ENCODE measurements around the gene NHLRC4.

DNA sequence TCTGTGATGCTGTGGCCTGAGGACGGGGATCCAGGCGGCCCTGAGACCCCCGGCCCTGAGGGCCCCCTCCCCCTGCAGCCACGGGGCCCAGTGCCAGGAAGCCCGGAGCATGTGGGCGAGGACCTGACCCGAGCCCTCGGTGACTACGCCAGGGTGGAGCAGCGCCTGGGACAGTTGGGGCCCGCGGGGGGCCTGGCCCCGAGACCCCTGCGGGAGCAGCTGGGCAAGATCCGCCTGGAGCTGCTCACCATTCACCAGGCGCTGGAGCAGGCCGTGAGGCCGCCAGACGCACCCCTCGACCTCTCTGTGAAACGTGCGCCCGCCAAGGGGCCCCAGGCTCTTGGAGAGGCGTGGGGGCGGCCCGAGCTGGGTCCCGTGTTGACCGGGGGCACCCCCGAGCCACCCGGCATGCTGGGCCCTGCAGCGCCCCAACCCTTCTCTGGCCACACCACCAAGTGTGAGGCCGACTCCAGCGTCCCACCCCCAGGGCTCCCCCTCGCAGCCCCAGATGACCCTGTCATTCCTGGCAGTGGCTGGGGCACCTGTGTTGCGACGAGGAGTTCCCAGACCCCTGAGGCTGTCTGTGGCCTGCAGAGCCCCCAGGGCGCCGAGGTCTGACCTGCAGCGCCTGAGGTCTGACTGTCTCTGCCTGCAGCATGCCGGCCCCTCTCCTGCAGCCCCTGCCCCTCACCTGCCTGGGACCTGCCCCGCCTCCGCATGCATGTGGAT lies 2.0 kb upstream of the NHLRC4 start:
- TF ChIP-seq REST (IDR thresholded peaks at IDR 0.05; ENCODE audit: insufficient read depth in 1 of 2, low read depth in 2 of 2, low read length in 1 of 2) (no peak), TCF7L2 (IDR thresholded peaks at IDR 0.05; ENCODE audit: low read depth, low read length) (no peak), POLR2AphosphoS5 (IDR thresholded peaks at IDR 0.05; ENCODE audit: low read depth, low read length) (no peak), SIN3A (IDR thresholded peaks at IDR 0.05; ENCODE audit: borderline replicate concordance, insufficient read depth, low read depth, low read length) (no peak)
- TF ChIP-seq, protein P1, sequence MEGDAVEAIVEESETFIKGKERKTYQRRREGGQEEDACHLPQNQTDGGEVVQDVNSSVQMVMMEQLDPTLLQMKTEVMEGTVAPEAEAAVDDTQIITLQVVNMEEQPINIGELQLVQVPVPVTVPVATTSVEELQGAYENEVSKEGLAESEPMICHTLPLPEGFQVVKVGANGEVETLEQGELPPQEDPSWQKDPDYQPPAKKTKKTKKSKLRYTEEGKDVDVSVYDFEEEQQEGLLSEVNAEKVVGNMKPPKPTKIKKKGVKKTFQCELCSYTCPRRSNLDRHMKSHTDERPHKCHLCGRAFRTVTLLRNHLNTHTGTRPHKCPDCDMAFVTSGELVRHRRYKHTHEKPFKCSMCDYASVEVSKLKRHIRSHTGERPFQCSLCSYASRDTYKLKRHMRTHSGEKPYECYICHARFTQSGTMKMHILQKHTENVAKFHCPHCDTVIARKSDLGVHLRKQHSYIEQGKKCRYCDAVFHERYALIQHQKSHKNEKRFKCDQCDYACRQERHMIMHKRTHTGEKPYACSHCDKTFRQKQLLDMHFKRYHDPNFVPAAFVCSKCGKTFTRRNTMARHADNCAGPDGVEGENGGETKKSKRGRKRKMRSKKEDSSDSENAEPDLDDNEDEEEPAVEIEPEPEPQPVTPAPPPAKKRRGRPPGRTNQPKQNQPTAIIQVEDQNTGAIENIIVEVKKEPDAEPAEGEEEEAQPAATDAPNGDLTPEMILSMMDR (IDR thresholded peaks at IDR 0.05), result no peak
